Measurements from ENCODE around the gene SKAP2.

SKAP2 gene

GRCh38 chr7:26657206-26657641, 207.2 kb downstream of the SKAP2 start:
- Histone ChIP-seq H3K27me3 (ENCODE audit: control insufficient read depth, insufficient read depth, low read length) (no peaks in the 10 kb centered on the region), H3K4me1 (ENCODE audit: control insufficient read depth, insufficient read depth, low read length) (peaks cover 33% of the 10 kb centered on the region), H3K36me3 (ENCODE audit: control insufficient read depth, insufficient read depth, low read length) (no peaks in the 10 kb centered on the region), H3K4me3 (ENCODE audit: low read depth, low read length) (peak overlapping the region; percentile 16), H3K9me3 (ENCODE audit: control insufficient read depth, insufficient read depth, low read length) (no peaks in the 10 kb centered on the region), H3K9ac (ENCODE audit: low read depth, low read length) (no peak overlapping the region)

- H3K27me3 ChIP-seq (ENCODE audit: control insufficient read depth, insufficient read depth, low read length) = no peaks in the 10 kb centered on the region
- H3K9me3 ChIP-seq (ENCODE audit: control insufficient read depth, insufficient read depth, low read length) = no peaks in the 10 kb centered on the region
- no peak overlapping the region for H3K4me3 ChIP-seq (ENCODE audit: low read depth, low read length)
- peaks cover 33% of the 10 kb centered on the region for H3K4me1 ChIP-seq (ENCODE audit: control insufficient read depth, insufficient read depth, low read length)
- H3K36me3 ChIP-seq (ENCODE audit: control insufficient read depth, insufficient read depth, low read length) = no peaks in the 10 kb centered on the region
- H3K9ac ChIP-seq (ENCODE audit: low read depth, low read length) = no peak overlapping the region
Observed at GRCh38 chr7:26656735-26657134, 207.7 kb downstream of the SKAP2 start.

DNA sequence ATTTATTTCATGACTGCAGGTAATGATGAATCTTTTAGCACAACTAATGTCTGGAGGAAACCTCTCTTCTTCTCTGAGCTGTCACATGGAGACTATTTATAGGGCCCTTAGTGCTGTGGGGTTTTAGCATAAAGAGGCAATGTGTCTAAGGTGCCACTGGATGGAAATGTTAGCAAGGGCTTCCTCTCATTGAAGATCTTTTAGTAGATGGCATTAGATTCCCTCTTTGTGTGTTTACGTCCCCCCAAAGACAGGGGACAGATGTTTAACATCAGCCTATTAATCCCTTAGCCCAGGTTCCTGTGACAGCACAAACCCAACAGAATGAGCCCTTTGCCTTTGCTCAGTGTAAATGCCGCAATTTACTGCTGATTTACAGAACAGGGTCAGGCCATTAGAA, 208.6 kb downstream of the SKAP2 start:
- H3K9me3 ChIP-seq (ENCODE audit: control insufficient read depth, insufficient read depth, low read length) = no peaks in the 10 kb centered on the region
- peaks cover 33% of the 10 kb centered on the region for H3K4me1 ChIP-seq (ENCODE audit: control insufficient read depth, insufficient read depth, low read length)
- H3K36me3 ChIP-seq (ENCODE audit: control insufficient read depth, insufficient read depth, low read length) = no peaks in the 10 kb centered on the region
- no peaks in the 10 kb centered on the region for H3K27me3 ChIP-seq (ENCODE audit: control insufficient read depth, insufficient read depth, low read length)
- H3K4me3 ChIP-seq (ENCODE audit: low read depth, low read length) = no peak overlapping the region
- H3K9ac ChIP-seq (ENCODE audit: low read depth, low read length) = no peak overlapping the region

DNA sequence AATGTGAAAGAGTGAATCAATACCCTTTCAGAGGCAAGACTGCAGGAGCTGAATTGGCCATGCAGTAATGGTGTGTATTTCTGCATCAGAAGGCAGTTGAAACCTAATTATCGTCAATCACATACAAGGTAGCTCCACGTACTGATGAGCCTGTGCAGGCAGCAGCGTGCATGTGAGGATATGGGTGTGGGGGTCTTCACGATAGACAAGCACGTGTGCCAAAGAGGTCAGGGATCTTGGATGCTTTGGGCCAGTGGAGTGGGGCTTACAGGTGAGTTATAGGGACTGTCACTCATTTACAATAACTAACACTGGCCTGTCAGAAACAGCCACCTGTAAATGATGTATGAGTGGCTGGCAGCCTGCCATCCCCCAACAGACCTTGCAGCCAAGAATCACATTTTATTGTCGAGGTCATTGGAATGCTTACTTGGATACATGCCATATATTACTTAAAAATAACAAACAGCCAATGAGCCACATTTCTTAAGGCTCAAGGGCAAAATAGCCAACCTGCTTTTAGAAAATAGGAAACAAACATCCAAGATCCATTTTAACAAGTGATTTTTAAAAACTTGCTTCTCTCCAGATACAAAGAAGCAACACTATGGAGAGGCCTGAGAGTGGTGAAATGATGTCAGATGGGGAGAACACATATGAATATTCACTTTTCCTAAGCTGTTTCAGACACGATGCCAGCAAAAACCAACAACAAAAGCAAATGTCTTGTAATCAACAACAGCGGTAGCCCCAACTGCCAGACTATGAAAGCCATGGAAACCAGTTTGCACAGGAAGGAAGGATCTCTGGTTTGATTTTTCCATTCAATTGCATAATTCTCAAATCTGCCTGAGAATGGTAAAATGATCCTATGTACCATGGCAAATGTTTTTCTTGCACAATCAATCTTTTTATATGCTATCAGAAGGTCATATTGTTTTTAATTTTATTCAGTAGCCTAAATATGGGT, 210.7 kb downstream of the SKAP2 start:
- Histone ChIP-seq H3K27me3 (ENCODE audit: control insufficient read depth, insufficient read depth, low read length) (no peaks in the 10 kb centered on the region), H3K9ac (ENCODE audit: low read depth, low read length) (no peak overlapping the region), H3K9me3 (ENCODE audit: control insufficient read depth, insufficient read depth, low read length) (no peaks in the 10 kb centered on the region), H3K4me1 (ENCODE audit: control insufficient read depth, insufficient read depth, low read length) (peaks cover 26% of the 10 kb centered on the region), H3K4me3 (ENCODE audit: low read depth, low read length) (no peak overlapping the region), H3K36me3 (ENCODE audit: control insufficient read depth, insufficient read depth, low read length) (no peaks in the 10 kb centered on the region)

- Histone ChIP-seq H3K9ac (ENCODE audit: low read depth, low read length) (no peak overlapping the region), H3K27me3 (ENCODE audit: control insufficient read depth, insufficient read depth, low read length) (no peaks in the 10 kb centered on the region), H3K4me3 (ENCODE audit: low read depth, low read length) (no peak overlapping the region), H3K9me3 (ENCODE audit: control insufficient read depth, insufficient read depth, low read length) (no peaks in the 10 kb centered on the region), H3K4me1 (ENCODE audit: control insufficient read depth, insufficient read depth, low read length) (peaks cover 22% of the 10 kb centered on the region), H3K36me3 (ENCODE audit: control insufficient read depth, insufficient read depth, low read length) (no peaks in the 10 kb centered on the region)
Observed at GRCh38 chr7:26652401-26653100, 211.8 kb downstream of the SKAP2 start.

DNA sequence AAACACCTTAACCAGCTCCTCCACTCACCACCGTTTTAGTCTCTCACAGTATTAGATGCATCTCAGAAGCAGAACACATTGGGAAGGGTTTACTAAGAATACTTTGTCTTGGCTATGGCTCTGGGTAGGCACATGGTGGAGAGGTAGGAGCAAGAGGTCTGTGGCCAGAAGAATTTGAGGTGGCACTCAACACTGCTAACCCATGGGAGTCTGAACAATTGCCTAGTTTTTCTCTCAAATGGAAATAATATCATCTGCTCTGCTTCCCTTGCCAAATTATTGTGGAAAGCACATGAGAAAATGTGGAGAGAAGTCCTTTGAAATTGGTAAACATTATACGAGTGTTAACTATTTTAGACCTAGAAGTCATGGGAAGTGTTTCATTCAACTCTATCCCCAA, 214.3 kb downstream of the SKAP2 start:
- Histone ChIP-seq H3K27me3 (ENCODE audit: control insufficient read depth, insufficient read depth, low read length) (no peaks in the 10 kb centered on the region), H3K4me1 (ENCODE audit: control insufficient read depth, insufficient read depth, low read length) (peaks cover 5% of the 10 kb centered on the region)

GRCh38 chr7:26649388-26649787, 215.0 kb downstream of the SKAP2 start:
- Histone ChIP-seq H3K4me1 (ENCODE audit: control insufficient read depth, insufficient read depth, low read length) (peaks cover 5% of the 10 kb centered on the region), H3K9ac (ENCODE audit: low read depth, low read length) (no peak overlapping the region), H3K27me3 (ENCODE audit: control insufficient read depth, insufficient read depth, low read length) (no peaks in the 10 kb centered on the region), H3K36me3 (ENCODE audit: control insufficient read depth, insufficient read depth, low read length) (no peaks in the 10 kb centered on the region), H3K4me3 (ENCODE audit: low read depth, low read length) (no peak overlapping the region), H3K9me3 (ENCODE audit: control insufficient read depth, insufficient read depth, low read length) (no peaks in the 10 kb centered on the region)

More for the DNA sequence above, 214.3 kb downstream of the SKAP2 start:
- Histone ChIP-seq H3K36me3 (ENCODE audit: control insufficient read depth, insufficient read depth, low read length) (no peaks in the 10 kb centered on the region), H3K9ac (ENCODE audit: low read depth, low read length) (no peak overlapping the region), H3K4me3 (ENCODE audit: low read depth, low read length) (no peak overlapping the region), H3K9me3 (ENCODE audit: control insufficient read depth, insufficient read depth, low read length) (no peaks in the 10 kb centered on the region)

GRCh38 chr7:26648554-26648953, 215.8 kb downstream of the SKAP2 start:
- no peak overlapping the region for H3K4me3 ChIP-seq (ENCODE audit: low read depth, low read length)
- no peaks in the 10 kb centered on the region for H3K36me3 ChIP-seq (ENCODE audit: control insufficient read depth, insufficient read depth, low read length)
- no peaks in the 10 kb centered on the region for H3K9me3 ChIP-seq (ENCODE audit: control insufficient read depth, insufficient read depth, low read length)
- H3K9ac ChIP-seq (ENCODE audit: low read depth, low read length) = no peak overlapping the region
- no peaks in the 10 kb centered on the region for H3K27me3 ChIP-seq (ENCODE audit: control insufficient read depth, insufficient read depth, low read length)
- H3K4me1 ChIP-seq (ENCODE audit: control insufficient read depth, insufficient read depth, low read length) = peaks cover under 1% of the 10 kb centered on the region

DNA sequence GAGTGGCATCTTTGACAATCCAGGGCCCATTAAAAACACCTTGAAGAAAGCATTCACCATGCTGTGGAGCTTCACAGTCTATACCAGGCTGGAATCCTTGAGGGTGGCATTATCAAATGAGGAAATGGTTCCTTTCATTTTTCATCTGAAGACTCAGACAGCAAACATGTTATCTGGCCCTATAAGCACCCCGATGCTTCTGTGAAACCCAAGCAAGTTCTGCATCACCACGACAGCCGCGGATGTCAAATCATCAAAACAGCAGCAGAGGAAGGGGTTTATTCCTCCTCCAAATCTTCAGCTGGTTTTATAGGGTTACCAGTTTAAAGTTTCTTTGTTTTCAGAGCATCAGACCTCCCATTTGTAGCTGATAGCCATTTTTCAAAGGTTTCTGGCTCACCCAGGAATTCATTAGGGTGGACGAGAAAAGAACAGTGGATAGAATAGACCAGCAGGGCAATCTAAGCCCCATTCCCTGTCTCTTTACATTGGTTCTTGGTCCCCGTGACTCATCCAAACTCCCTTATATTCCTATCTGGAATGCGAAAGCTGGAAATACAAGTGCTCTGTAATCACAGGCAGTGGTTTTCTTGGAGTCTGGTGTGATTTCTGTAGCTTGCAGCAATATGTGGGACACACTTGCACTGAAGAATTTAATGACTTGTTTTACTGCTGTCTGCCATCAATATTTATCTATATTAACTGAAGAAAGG, 217.9 kb downstream of the SKAP2 start:
- Histone ChIP-seq H3K9ac (ENCODE audit: low read depth, low read length) (no peak overlapping the region), H3K27me3 (ENCODE audit: control insufficient read depth, insufficient read depth, low read length) (no peaks in the 10 kb centered on the region), H3K36me3 (ENCODE audit: control insufficient read depth, insufficient read depth, low read length) (no peaks in the 10 kb centered on the region), H3K4me3 (ENCODE audit: low read depth, low read length) (no peak overlapping the region), H3K4me1 (ENCODE audit: control insufficient read depth, insufficient read depth, low read length) (no peaks in the 10 kb centered on the region), H3K9me3 (ENCODE audit: control insufficient read depth, insufficient read depth, low read length) (no peaks in the 10 kb centered on the region)

DNA sequence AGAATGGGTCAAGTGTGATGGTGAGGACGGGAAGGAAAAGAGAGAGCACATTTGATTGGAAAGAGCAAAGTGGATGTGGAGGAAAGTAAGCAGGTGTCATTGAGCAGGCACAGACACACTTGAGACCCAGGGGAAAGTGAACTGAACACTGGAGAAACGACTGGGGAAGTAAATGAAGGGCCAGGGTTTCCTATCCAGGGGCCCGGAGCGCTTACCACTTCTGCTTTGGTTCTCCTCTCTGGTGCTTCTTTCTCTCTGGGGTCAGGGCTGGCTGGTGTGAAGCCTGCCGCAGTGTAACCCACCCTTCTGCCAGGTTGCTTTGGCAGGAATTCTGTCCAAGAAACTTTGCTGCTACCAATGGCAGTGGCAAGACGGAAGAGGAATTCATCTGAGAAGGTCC, 219.3 kb downstream of the SKAP2 start:
- Histone ChIP-seq H3K27me3 (ENCODE audit: control insufficient read depth, insufficient read depth, low read length) (no peaks in the 10 kb centered on the region), H3K4me1 (ENCODE audit: control insufficient read depth, insufficient read depth, low read length) (no peaks in the 10 kb centered on the region), H3K4me3 (ENCODE audit: low read depth, low read length) (no peak overlapping the region), H3K9ac (ENCODE audit: low read depth, low read length) (no peak overlapping the region), H3K9me3 (ENCODE audit: control insufficient read depth, insufficient read depth, low read length) (no peaks in the 10 kb centered on the region), H3K36me3 (ENCODE audit: control insufficient read depth, insufficient read depth, low read length) (no peaks in the 10 kb centered on the region)

GRCh38 chr7:26642416-26642815, 222.0 kb downstream of the SKAP2 start:
- no peak overlapping the region for H3K4me3 ChIP-seq (ENCODE audit: low read depth, low read length)
- H3K9ac ChIP-seq (ENCODE audit: low read depth, low read length) = no peak overlapping the region
- no peaks in the 10 kb centered on the region for H3K27me3 ChIP-seq (ENCODE audit: control insufficient read depth, insufficient read depth, low read length)
- no peaks in the 10 kb centered on the region for H3K36me3 ChIP-seq (ENCODE audit: control insufficient read depth, insufficient read depth, low read length)
- H3K9me3 ChIP-seq (ENCODE audit: control insufficient read depth, insufficient read depth, low read length) = no peaks in the 10 kb centered on the region
- no peaks in the 10 kb centered on the region for H3K4me1 ChIP-seq (ENCODE audit: control insufficient read depth, insufficient read depth, low read length)

Measured in iPS-15b (cell line).